Ishikawa (cell line): Measurements from ENCODE around the gene CPLANE1.

Source experiments
- CEBPB ChIP-seq: IDR thresholded peaks from 2 replicates; pipeline ENCODE4 v1.6.1; 2012
- CREB1 ChIP-seq: IDR thresholded peaks from 2 replicates; pipeline ENCODE4 v1.6.1; 2012; ENCODE audit warnings: low read depth
- EGR1 ChIP-seq: IDR thresholded peaks from 2 replicates; pipeline ENCODE4 v1.6.1; 2012
- EP300 ChIP-seq: IDR thresholded peaks from 2 replicates; pipeline ENCODE4 v1.6.1; 2012; ENCODE audit warnings: borderline replicate concordance
- FOXM1 ChIP-seq: IDR thresholded peaks from 2 replicates; pipeline ENCODE4 v1.6.1; 2012; ENCODE audit warnings: low read depth, borderline replicate concordance
- NFIC ChIP-seq: IDR thresholded peaks from 2 replicates; pipeline ENCODE4 v1.6.1; 2012
- RAD21 ChIP-seq: IDR thresholded peaks from 2 replicates; pipeline ENCODE4 v1.6.1; 2012; ENCODE audit warnings: low read depth
- REST ChIP-seq: IDR thresholded peaks from 2 replicates; pipeline ENCODE4 v1.6.1; 2012; ENCODE audit warnings: low read depth, mild to moderate bottlenecking
- TAF1 ChIP-seq: IDR thresholded peaks from 2 replicates; pipeline ENCODE4 v1.6.1; 2012; ENCODE audit warnings: low read depth, mild to moderate bottlenecking
- TCF12 ChIP-seq: IDR thresholded peaks from 2 replicates; pipeline ENCODE4 v1.6.1; 2012; ENCODE audit warnings: low read depth
- TEAD4 ChIP-seq: IDR thresholded peaks from 2 replicates; pipeline ENCODE4 v1.6.1; 2012
- YY1 ChIP-seq: IDR thresholded peaks from 2 replicates; pipeline ENCODE4 v1.6.1; 2012; ENCODE audit warnings: low read depth
- ZBTB7A ChIP-seq: IDR thresholded peaks from 2 replicates; pipeline ENCODE4 v1.6.1; 2012; ENCODE audit warnings: low read depth
- TF ChIP-seq, protein P1 (sequence below): IDR thresholded peaks from 2 replicates; pipeline ENCODE4 v1.6.1; 2012
- TF ChIP-seq, protein P2 (sequence below): IDR thresholded peaks from 2 replicates; pipeline ENCODE4 v1.6.1; 2012

Gene CPLANE1

DNA sequence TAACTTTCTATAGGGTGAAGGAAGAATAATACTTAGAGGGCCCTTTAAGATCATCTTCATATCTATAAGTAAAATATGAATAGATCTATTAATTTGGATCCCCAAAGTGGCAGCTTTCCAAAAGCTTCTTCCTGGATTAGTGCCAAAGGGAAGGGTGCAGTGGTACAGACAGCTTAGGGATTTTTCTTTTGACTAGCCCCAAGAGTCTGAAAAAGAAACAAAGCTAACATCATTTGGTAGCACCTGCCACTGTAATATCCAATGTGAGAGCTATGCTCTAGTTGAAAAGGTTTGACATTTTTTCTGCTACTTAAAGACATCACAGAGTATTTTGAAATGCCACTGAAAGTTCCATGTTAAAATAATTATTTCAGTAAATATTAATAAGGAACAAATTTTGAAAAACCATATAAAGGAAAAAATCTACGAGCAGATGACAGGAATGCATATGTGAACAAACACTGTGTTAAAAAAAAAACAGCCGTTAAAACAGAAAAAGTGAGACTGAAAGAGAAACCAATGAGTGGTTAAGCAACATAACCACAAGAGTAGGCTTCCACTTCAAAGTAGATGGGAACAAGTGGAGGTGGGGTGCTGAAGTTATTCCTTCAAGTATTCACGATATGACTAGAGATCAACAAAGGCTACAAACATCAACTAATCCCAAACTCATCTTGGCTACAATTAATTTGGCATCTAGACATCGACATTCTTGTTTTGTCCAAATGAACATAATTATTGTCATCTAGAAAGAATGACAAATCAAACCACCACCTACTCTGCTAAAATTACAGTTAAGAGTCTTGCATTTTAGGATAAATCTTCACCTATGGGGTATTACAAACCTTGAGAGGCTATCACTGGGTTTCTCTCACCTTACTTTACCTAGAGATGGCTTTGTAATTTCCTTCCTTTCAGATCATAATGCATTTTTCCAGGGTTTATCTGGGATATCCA is 137.5 kb downstream of the CPLANE1 start:
- TF ChIP-seq CEBPB (no peak), CREB1 (no peak), TAF1 (no peak), REST (no peak), FOXM1 (no peak), RAD21 (no peak), EGR1 (no peak), EP300 (no peak), TEAD4 (no peak), ZBTB7A (no peak), NFIC (no peak), TCF12 (no peak), YY1 (no peak)
- TF ChIP-seq, protein P1, sequence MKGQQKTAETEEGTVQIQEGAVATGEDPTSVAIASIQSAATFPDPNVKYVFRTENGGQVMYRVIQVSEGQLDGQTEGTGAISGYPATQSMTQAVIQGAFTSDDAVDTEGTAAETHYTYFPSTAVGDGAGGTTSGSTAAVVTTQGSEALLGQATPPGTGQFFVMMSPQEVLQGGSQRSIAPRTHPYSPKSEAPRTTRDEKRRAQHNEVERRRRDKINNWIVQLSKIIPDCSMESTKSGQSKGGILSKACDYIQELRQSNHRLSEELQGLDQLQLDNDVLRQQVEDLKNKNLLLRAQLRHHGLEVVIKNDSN: no peak
- TF ChIP-seq, protein P2, sequence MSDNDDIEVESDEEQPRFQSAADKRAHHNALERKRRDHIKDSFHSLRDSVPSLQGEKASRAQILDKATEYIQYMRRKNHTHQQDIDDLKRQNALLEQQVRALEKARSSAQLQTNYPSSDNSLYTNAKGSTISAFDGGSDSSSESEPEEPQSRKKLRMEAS: no peak

DNA sequence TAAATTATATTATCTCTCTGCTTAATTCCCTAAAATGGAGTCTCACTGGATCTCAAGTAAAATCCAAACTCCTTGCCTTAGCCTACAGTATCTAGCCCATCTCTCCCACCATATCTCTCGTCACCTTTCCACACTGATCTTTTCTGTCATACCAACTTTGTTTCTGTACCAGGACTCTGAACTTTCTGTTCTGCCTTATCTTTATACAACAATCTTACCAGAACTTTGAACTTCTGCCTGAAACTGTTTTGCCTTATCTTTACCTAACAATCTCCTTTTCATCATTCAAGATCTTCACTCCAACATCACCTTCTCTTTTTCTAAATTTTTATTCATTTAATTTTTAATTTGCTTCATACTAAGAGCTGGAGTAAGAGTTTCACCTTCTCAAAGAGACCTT is 139.0 kb downstream of the CPLANE1 start:
- TF ChIP-seq EP300: no peak
- no peak for TF ChIP-seq TEAD4

DNA sequence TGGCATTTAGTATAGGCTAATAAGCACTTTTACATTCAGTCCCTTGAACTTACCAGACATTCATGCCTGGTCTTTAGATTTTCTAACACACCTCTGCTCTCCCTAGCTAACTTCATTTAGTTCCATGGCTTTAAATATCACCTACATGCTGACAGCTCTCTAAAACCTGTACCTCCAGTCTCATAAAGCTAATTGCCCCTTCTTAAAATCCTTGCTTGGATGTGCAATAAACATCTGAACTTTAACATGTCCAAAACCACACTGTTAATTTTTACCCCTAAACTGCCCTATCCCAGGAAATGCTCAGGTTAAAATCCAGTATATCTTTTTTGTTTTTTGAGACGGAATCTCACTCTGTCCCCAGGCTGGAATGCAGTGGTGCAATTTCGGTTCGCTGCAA is 139.8 kb downstream of the CPLANE1 start:
- TF ChIP-seq EGR1: no peak
- no peak for TF ChIP-seq TAF1
- no peak for TF ChIP-seq TEAD4
- no peak for TF ChIP-seq EP300
- TF ChIP-seq RAD21: no peak
- no peak for TF ChIP-seq NFIC
- no peak for TF ChIP-seq CREB1
- no peak for TF ChIP-seq CEBPB
- TF ChIP-seq FOXM1: no peak
- no peak for TF ChIP-seq REST
- no peak for TF ChIP-seq TCF12
- TF ChIP-seq, protein P1: no peak
- TF ChIP-seq, protein P2: no peak
- TF ChIP-seq YY1: no peak
- no peak for TF ChIP-seq ZBTB7A

GRCh38 chr5:37103302-37103701 is 145.9 kb downstream of the CPLANE1 start:
- no peak for TF ChIP-seq FOXM1
- TF ChIP-seq CEBPB: no peak
- no peak for TF ChIP-seq RAD21
- TF ChIP-seq EGR1: no peak
- TF ChIP-seq TAF1: no peak
- TF ChIP-seq, protein P1: no peak
- TF ChIP-seq TEAD4: no peak

GRCh38 chr5:37090781-37091180 is 158.4 kb downstream of the CPLANE1 start:
- TF ChIP-seq, protein P2: no peak
- TF ChIP-seq CEBPB: no peak
- TF ChIP-seq YY1: no peak
- TF ChIP-seq TAF1: no peak
- TF ChIP-seq EGR1: no peak
- TF ChIP-seq TEAD4: no peak
- TF ChIP-seq FOXM1: no peak
- no peak for TF ChIP-seq RAD21
- no peak for TF ChIP-seq EP300
- TF ChIP-seq REST: no peak
- TF ChIP-seq TCF12: no peak
- no peak for TF ChIP-seq ZBTB7A
- TF ChIP-seq NFIC: no peak
- TF ChIP-seq CREB1: no peak
- TF ChIP-seq, protein P1: no peak
